Fibroblast of skin of right biceps (primary cell): ENCODE measurements around the gene DSTN.

Source experiments
- DNase-seq: peaks from one replicate; pipeline ENCODE4 v3.0.0-alpha.2; 2013

DSTN gene

DNA sequence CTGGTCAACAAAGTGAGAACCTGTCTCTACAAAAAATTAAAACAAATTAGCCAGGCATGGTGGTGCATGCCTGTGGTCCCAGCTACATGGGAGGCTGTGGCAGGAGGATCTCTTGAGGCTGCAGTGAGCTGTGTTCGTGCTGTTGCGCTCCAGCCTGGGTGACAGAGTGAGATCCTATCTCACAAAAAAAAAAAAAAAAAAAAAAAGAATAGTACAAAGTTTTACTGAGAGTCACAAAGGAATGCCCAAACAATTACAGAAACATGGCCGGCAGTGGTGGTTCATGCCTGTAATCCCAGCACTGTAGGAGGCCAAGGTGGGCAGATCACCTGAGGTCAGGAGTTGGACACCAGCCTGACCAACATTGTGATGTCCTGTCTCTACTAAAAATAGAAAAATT lies 14.8 kb upstream of the DSTN start:
- no peak for DNase-seq

DNA sequence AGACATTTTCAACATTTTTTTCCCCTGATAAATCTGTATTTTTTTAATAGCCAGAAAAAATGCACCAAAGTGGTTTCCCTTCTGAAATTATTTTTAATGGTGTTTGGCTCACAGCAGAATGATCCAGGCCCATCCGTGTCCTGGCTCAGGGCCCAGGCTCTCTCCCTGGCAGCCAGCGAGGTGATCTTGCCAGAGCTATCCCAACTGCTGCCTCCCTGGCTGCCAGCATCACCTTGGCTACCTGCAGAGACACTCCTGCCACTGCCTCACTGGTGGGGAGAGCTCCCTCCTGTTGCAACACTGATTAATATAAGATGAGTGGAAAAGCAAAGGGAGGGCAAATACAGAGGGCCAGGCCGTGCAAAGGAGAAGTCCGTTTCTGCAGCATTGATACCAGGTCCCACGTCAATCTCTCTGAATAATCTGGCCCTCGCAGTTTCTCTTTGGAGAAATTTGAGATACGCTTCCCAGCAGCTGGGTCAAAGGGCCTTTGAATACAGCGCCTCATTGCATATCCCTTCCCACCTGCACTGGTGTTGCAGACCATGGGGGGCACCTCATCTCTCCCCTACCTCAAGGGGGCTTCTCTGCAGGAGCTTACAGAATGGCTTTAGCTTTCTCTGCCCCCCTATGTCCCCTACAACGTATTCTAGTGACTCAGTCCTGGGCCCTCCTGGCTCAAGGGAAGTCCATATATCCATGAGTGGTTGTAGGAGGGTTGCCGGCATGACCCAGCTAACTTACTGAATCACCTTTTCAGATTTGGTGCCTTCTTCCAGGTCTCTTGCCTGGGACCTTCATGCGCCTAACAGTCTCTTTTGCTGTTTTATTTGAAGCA lies 12.8 kb upstream of the DSTN start:
- DNase-seq: peak; percentile 67

- DNase-seq: peak; percentile 76
These were observed 12.2 kb upstream of the DSTN start for GRCh38 chr20:17557675-17558006.

DNA sequence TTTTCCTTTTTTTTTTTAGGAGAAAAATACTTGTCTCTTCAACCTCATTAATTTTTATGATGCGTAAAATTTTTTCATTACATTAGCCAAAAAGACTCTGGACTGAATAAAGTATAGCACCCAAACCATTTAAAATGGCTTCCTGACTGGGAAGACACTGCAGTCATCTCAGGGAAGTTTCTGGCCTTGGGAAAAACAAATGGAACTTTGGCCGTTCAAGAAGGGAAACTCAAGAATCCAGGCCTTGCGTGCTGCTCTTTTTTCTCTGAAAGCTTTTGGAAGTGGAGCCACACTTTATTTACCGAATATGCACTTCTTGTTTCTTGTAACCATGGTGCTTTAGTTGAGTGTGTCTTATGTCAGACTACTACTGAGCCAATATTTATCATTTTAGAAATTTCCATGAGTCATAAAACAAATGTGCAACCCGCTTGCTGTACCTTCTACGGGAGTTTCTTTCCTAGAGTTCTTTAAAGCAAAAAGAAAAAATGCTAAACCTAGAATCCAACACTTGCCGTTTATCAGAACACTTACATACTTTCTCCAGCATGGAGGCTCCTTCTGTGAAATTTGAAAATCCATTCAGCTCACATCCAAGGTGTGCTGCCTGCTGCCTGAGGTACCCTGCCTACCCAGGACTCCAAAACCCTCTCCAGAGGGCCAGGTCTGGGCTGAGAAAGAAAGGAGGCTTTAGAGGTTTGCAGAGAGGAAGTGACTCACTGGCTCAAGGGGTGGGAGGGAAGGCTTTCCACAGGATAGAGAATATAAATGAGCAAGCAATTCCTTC lies 11.5 kb upstream of the DSTN start:
- peak; percentile 90 for DNase-seq

DNA sequence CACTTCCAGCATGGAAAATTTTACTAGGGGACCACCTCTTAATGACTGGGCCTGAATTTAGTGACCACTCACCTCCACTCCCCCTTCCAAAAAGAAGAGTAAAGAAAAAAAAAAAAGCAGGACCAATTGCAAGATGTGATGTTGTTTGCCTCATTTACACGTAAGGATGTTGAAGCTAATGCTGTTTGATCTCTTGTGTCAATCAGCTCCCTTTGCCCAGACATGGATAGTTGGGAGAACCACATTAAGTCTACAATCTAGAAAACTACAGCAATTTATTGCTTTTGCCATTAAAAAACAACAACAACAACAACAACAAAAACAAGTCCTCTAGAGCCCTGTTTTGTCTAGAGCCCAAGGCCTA lies 11.0 kb upstream of the DSTN start:
- DNase-seq: no peak

GRCh38 chr20:17559338-17559737 lies 10.5 kb upstream of the DSTN start:
- no peak for DNase-seq

- DNase-seq: no peak
These were observed 9.4 kb upstream of the DSTN start for GRCh38 chr20:17560344-17561074.

DNA sequence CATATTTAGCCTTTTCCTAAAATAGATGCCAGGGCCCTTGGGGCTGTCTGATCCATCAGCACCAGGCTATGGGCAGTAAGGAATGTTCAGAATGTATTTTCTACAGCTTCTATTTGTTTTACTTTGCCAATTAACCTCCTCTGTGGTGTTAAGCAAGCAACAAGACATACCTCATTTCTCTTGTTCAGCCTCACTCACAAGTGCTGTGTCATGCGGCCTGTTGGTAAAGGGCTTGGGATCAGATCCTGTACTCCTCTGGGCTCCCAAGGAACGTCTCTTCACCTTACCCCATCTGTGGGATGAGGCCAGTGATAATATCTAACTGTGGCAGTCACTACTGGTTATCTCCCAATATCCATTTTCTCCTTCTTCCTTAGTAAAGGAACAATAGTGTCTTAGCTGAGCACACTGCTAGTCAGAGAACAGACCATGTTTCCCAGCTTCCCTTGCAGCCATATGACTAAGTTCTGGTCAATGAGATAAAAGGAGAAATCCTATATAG lies 7.0 kb upstream of the DSTN start:
- peak; percentile 91 for DNase-seq

GRCh38 chr20:17565169-17565845 lies 4.6 kb upstream of the DSTN start:
- DNase-seq: peak; percentile 74

- no peak for DNase-seq
These were observed 3.5 kb upstream of the DSTN start for GRCh38 chr20:17566345-17566744.

DNA sequence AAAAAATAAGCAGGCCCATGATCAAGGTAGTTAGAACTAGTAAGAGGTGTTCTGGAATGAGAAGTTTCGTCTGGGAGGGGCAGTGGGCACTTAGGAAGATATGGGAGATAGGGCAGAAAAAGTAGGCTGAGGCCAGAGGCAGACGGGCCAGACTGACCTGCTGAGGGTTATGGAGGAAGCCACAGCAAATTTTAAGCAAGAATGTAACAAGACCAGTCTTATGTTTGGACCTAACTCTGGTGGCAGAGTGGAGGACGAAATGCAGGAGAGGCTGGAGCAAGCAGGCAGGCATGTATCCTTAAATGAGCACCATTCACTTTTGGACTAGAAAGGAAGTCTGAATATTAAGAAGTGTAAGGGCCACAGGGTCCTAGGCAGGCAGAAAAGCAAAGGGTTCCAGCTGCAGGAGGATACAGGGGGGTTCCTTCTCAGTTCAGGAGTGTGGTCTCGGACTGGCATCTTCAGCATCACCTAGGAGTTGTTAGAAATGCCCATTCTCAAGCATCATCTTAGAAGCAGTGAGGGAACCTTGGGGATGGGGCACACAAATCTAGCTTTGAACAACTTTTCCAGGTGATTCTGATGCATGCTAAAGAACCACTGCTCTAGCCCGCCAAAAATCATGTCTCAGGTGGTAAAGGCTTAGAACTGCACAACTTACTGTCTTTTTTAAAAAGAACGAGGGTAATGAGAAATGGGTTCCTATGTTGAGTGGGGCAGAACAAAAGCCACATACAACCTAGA lies 1.7 kb upstream of the DSTN start:
- DNase-seq: peak; percentile 13

DNA sequence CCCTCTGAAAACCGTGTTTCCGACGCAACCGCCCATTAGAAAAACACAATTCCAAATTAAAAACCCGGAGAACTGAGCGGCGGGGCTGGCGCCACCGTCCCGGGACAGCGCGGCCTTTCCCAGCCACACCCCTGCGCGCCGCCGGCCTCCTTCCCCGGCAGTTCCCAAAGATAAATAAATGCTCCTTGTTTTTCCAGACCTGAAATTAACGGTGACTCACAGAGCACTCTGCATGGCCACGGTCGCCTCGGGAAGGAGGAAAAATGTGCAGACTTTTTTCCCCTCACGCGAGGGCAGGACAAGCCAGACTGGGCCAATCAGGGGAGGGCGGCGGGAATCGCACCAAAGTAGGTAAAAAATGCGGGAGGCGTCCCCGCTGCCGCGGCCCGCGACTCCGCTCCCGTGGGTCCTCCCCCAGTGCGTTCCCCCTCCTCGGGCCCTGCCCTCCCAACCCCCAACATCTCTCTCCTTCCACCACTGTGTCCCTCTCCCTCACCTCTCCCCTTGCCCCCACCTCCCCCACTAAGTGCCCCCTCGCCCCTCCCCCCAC lies 828 bp upstream of the DSTN start:
- DNase-seq: peak; percentile 100

DNA sequence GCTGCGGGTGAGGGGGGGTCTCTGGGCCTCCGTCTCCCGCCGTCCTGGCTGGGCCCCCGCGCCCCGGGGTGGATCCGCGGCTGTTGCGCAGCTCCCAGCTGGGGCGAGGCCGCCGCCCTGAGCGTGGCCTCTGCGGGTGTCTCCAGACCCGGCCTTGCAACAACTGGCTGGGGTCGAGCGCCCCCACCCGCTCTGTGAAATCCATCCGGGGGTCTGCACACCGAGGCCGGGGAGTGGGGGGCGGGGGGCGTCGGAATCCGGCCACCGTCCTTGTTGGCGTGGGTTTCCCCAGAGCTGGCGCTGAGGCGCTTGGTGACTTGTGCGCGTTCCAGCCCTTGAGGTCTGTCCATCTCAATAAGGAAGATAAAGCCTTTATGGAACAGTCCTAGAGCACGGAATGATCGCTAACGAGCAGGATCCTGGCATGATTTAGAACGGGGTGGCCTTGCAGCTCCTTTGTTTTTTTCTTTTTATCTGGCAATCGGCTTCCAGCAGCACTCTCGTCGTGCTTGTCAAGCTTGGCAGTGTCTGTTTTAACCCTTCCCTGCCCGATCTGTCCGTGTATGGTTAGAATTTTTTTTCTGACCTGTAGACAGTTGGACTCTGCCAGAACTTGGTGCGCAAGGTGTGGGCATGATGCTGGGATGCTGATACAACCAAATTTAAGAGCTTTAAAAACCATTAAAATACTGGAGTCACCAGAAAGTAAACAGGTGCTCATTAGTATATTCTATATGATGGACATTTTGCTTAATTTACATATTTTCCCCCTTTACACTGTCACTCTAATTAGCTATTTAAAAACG lies 675 bp downstream of the DSTN start:
- peak; percentile 49 for DNase-seq

DNA sequence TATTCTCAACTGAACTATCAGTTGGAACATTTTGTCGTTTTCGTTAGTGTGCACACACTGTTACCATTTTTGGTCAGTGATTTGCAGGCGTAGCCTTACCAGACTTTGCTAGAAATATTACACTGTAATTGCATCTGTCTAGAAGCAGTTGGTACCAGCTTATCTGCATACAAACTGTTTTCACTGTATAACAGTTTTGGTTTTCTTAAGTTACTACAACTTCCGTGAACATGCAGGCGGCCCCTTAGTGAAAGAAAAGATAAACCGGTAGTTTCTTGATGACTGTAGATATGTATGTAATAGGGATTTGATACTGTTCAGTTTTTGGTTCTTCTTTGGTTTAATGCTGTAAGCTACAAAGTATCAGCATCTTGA lies 1.3 kb downstream of the DSTN start:
- DNase-seq: no peak

DNA sequence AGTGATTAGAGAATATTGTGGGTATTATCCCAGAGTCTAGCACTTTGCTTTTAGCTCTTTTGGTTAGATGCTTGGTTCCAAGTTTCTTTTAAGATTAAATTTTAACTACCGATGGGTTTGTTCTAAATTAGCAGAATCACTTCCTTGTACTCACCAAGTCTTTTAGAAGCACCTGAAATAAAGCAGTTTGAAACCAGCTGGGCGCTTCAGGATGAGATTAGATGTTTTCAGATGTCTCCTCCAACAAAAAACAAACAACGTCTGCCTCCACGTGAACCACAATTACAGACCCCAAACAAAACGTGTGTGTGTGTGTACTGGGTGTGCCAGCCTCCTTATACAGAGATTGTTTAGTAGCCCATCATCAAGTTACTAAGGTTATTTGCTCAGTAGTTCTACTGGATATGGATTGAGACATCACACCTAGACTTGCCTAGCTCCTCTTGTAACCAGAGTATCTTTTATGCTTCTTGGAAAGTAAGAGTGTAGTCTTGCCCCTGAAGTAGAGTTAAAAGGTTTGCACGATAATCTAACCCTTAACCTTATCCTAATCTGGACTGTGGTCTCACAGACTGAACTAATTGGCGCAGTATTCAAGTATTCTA lies 2.3 kb downstream of the DSTN start:
- DNase-seq: no peak

DNA sequence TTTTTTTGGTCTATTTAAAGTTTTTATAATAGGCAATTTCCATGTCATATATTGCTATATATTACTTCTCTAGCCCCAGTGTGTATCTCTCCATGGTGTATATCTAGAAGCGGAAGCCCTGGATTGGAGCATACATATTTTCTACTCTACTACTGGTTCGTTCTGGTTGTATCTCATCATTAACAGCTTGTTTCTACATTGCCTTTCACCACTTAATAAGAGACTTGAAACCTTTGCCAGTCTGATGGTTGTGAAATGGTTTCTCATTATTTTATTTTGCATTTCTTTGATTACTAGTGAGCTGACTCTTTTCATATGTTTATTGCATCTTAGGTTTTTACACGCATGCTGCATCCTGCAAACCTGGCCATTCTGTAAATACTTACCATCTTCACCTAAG lies 3.6 kb downstream of the DSTN start:
- no peak for DNase-seq

DNA sequence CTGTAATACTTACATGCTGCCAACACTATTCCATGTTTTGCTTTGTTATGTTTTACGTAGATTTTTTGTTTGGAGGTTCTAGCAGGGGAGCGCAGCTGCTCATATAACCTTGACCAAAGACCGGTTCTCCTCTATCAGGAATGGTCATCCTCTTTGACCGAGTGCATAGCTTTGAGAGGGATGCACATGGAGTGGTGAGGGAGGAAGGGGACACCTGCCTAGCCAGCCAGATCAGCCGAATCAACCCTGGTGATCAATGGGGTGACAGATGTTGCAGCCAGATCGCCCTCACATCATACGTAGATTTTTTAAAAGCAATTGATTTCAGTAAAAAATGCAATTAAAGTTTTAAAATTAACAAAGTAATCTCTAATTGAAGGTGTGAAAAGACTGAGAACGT lies 6.3 kb downstream of the DSTN start:
- DNase-seq: no peak

DNA sequence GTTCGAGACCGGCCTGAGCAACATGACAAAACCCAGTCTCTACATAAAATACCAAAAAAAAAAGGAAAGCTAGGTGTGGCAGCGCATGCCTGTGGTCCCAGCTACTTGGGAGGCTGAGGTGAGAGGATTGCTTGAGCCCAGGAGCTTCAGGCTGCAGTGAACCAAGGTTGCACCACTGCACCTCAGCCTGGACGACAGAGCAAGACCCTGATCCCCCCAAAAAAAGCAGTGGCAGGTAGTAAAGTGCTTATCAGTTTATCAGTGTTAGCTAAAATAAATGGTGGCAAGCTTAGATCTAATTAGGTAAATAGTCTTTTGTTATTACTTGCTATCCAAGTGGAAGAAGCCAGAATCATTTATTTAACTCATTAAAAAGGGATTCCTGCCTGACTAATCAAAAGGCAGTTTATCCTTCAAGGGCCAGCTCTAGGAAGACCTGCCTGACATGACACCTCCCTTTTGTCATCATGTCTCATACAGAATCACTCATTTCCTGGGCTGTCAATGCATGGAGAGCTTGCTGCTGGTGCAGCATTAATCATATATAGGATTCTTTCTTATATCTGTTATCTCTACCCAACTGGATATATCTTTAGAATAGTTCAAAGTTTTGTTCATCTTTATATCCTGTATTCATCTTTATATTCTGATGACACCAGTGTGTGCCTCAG lies 9.6 kb downstream of the DSTN start:
- peak; percentile 45 for DNase-seq

DNA sequence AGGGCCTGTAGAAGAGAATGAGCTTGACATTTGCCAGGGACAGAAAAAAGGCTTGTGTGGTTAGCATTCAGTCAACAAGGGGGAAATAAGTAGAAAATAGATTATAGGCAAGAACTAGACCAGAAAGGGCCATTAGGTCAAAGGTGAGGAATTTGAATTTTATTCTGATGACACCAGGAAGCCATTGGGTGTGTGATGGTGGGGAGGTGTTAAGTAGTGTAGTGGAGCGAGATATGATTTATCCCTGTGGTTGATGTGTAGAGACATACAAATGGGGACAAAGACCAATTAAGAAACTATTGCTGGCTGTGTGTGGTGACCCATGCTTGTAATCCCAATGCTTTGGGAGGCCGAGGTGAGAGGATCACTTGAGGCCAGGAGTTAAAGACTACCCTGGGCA lies 11.0 kb downstream of the DSTN start:
- no peak for DNase-seq

GRCh38 chr20:17583126-17583525 lies 13.3 kb downstream of the DSTN start:
- DNase-seq: no peak
